IMR-90 (cell line): ENCODE results near the gene PSMD11. TPM values are rescaled to one million over a fixed set of nuclear protein-coding genes. Genes with fewer than 3 reads are reported as not detected.

Experiments used
- ATAC-seq: fragments of 200-7000 bp; cut with Tn5 transposase; 2 replicates; pipeline ENCODE4 v1.9.1; 2020; ENCODE audit warnings: low read depth, mild to moderate bottlenecking, moderate library complexity
- BruUV-seq: library from RNA; stranded (reverse); fragments of 400-500 nt; replicated peaks from 2 replicates; lab custom pipeline; 2021; lab: Mats Ljungman, UMichigan
- CTCF ChIA-PET: fragments of 300-600 bp; formaldehyde crosslinking; extraction: SDS; loops from one replicate; lab custom pipeline; 2021; ENCODE audit warnings: antibody characterized with exemption; lab: Yijun Ruan, JAX
- POLR2A ChIA-PET: fragments of 300-600 bp; sonication (Branson Sonifier 250); formaldehyde crosslinking; loops from one replicate; lab custom pipeline; 2022; ENCODE audit warnings: antibody characterized with exemption; ENCODE audit not compliant: unreplicated experiment; lab: Charles Lee
- DNase-seq: peaks from one replicate; pipeline ENCODE4 v3.0.0; 2013
- H2AFZ ChIP-seq: replicated peaks from 2 replicates; pipeline ENCODE3; 2013; ENCODE audit warnings: low read length, mild to moderate bottlenecking; ENCODE audit not compliant: poor library complexity
- H2AK5ac ChIP-seq: 2 replicates; pipeline ENCODE4 v1.6.1; 2013; ENCODE audit warnings: low read depth, low read length, inconsistent platforms
- H2AK9ac ChIP-seq: replicated peaks from 2 replicates; pipeline ENCODE3; 2013; ENCODE audit warnings: mild to moderate bottlenecking, low read depth, low read length, moderate library complexity; ENCODE audit not compliant: poor library complexity
- H2BK120ac ChIP-seq: 2 replicates; pipeline ENCODE4 v1.6.1; 2013; ENCODE audit warnings: low read depth, low read length, inconsistent platforms
- H2BK15ac ChIP-seq: 3 replicates; pipeline ENCODE4 v1.6.1; 2013; ENCODE audit warnings: low read depth, low read length, inconsistent platforms
- H2BK20ac ChIP-seq: 2 replicates; pipeline ENCODE4 v1.6.1; 2013; ENCODE audit warnings: low read depth, mild to moderate bottlenecking, inconsistent platforms, low read length, moderate library complexity
- H2BK5ac ChIP-seq: 2 replicates; pipeline ENCODE4 v1.6.1; 2013; ENCODE audit warnings: mild to moderate bottlenecking, low read depth, low read length, inconsistent platforms; ENCODE audit not compliant: poor library complexity, severe bottlenecking
- H3K14ac ChIP-seq: replicated peaks from 2 replicates; pipeline ENCODE4 v1.6.1; 2013; ENCODE audit warnings: low read depth, low read length, inconsistent platforms
- H3K18ac ChIP-seq: 2 replicates; pipeline ENCODE4 v1.6.1; 2013; ENCODE audit warnings: low read depth, low read length, control low read depth
- H3K23ac ChIP-seq: 2 replicates; pipeline ENCODE4 v1.6.1; 2013; ENCODE audit warnings: low read depth, low read length, inconsistent platforms
- H3K27ac ChIP-seq: 2 replicates; pipeline ENCODE4 v1.5.1; 2013; ENCODE audit warnings: mild to moderate bottlenecking, control low read depth, low read length; ENCODE audit not compliant: insufficient read depth
- H3K27me3 ChIP-seq: 2 replicates; pipeline ENCODE4 v1.6.1; 2013; ENCODE audit warnings: low read length; ENCODE audit not compliant: control insufficient read depth, insufficient read depth
- H3K36me3 ChIP-seq: 2 replicates; pipeline ENCODE4 v1.6.1; 2013; ENCODE audit warnings: low read length, mixed read lengths; ENCODE audit not compliant: control insufficient read depth, insufficient read depth
- H3K4ac ChIP-seq: 2 replicates; pipeline ENCODE4 v1.6.1; 2013; ENCODE audit warnings: low read depth, low read length, inconsistent platforms
- H3K4me1 ChIP-seq: 2 replicates; pipeline ENCODE4 v1.6.1; 2013; ENCODE audit warnings: low read length, mixed read lengths; ENCODE audit not compliant: control insufficient read depth, insufficient read depth
- H3K4me2 ChIP-seq: 2 replicates; pipeline ENCODE4 v1.6.1; 2013; ENCODE audit warnings: low read depth, mild to moderate bottlenecking, control low read depth, low read length, moderate library complexity
- H3K4me3 ChIP-seq: 2 replicates; pipeline ENCODE4 v1.5.1; 2013; ENCODE audit warnings: low read depth, mild to moderate bottlenecking, control low read depth, low read length, moderate library complexity; ENCODE audit not compliant: insufficient read depth
- H3K56ac ChIP-seq: 2 replicates; pipeline ENCODE4 v1.6.1; 2013; ENCODE audit warnings: low read length, inconsistent platforms; ENCODE audit not compliant: insufficient read depth; ENCODE audit errors: extremely low read depth
- H3K79me1 ChIP-seq, 2 experiments: 2 replicates each; pipeline ENCODE4 v1.6.1; 2013; ENCODE audit warnings: low read length in 2 of 2, inconsistent platforms in 1 of 2, low read depth in 1 of 2
- H3K9ac ChIP-seq: 2 replicates; pipeline ENCODE4 v1.6.1; 2013; ENCODE audit warnings: low read depth, low read length, control low read depth
- H3K9me1 ChIP-seq: 2 replicates; pipeline ENCODE4 v1.6.1; 2013; ENCODE audit warnings: low read length, inconsistent platforms; ENCODE audit not compliant: insufficient read depth
- H3K9me3 ChIP-seq: 2 replicates; pipeline ENCODE4 v1.6.1; 2013; ENCODE audit warnings: low read length; ENCODE audit not compliant: control insufficient read depth, insufficient read depth
- H4K20me1 ChIP-seq: 2 replicates; pipeline ENCODE4 v1.6.1; 2013; ENCODE audit warnings: low read length, inconsistent platforms; ENCODE audit not compliant: insufficient read depth
- H4K5ac ChIP-seq: 2 replicates; pipeline ENCODE4 v1.6.1; 2013; ENCODE audit warnings: mild to moderate bottlenecking, low read depth, low read length, control low read depth
- H4K8ac ChIP-seq, 2 experiments: 2 replicates each; pipeline ENCODE4 v1.6.1; 2013; ENCODE audit warnings: low read depth in 2 of 2, low read length in 2 of 2, control low read depth in 1 of 2, inconsistent platforms in 1 of 2
- H4K91ac ChIP-seq: 2 replicates; pipeline ENCODE4 v1.6.1; 2013; ENCODE audit warnings: low read depth, low read length, inconsistent platforms; ENCODE audit not compliant: insufficient read depth
- BHLHE40 ChIP-seq: fragments of 150-350 bp; IDR thresholded peaks from 2 replicates; pipeline ENCODE4 v1.6.1; 2016; ENCODE audit warnings: mild to moderate bottlenecking, low read depth, low read length
- CHD1 ChIP-seq: IDR thresholded peaks from 2 replicates; pipeline ENCODE4 v1.6.1; 2012; ENCODE audit warnings: low read depth, low read length, improper control_type of control experiment
- MXI1 ChIP-seq: IDR thresholded peaks from 2 replicates; pipeline ENCODE4 v1.6.1; 2012; ENCODE audit warnings: low read depth, mild to moderate bottlenecking, low read length, moderate library complexity, borderline replicate concordance
- POLR2A ChIP-seq: IDR thresholded peaks from 2 replicates; pipeline ENCODE4 v1.6.1; 2012; ENCODE audit warnings: mild to moderate bottlenecking, low read depth, low read length
- RCOR1 ChIP-seq: IDR thresholded peaks from 2 replicates; pipeline ENCODE4 v1.6.1; 2012; ENCODE audit warnings: mild to moderate bottlenecking, low read length, improper control_type of control experiment; ENCODE audit not compliant: insufficient replicate concordance
- RFX5 ChIP-seq: IDR thresholded peaks from 2 replicates; pipeline ENCODE4 v1.8.0; 2012; ENCODE audit warnings: low read depth, mild to moderate bottlenecking, low read length, moderate library complexity
- WGBS, 2 experiments: methylation state at CpG; one replicate each; pipeline versions ENCODE4 v1.1.5 to v1.1.7; 2013; ENCODE audit warnings: missing lambda C conversion rate in 2 of 2; ENCODE audit not compliant: insufficient read length in 1 of 2; ENCODE audit errors: extremely low coverage in 2 of 2; 5-methylcytosine and 5-hydroxymethylcytosine counted together
- dilution Hi-C: fragments of 300-500 bp; cut with HindIII; formaldehyde crosslinking; loops from one replicate; pipeline ENCODE4 v1.14.3; 2018; ENCODE audit warnings: low sequenced_read_pairs; ENCODE audit not compliant: unreplicated experiment
- in situ Hi-C: fragments of 300-500 bp; cut with MboI; formaldehyde crosslinking; loops from 3 replicates; pipeline ENCODE4 v1.14.3; 2019; ENCODE audit warnings: low sequenced_read_pairs, inconsistent platforms, mixed read lengths
- intact Hi-C: fragments of 100-400 bp; cut with micrococcal nuclease; formaldehyde crosslinking; loops from 2 replicates; pipeline ENCODE4 v1.10.0; 2022
- polyA plus RNA-seq, 3 experiments: library from polyadenylated mRNA; depleted of rRNA; stranded (reverse); fragments of >200 nt; gene quantifications; 2 replicates each; pipeline ENCODE4 v1.2.3, GENCODE V29; 2012; ENCODE audit warnings: low replicate concordance in 1 of 3
- total RNA-seq: library from RNA; depleted of rRNA; stranded (reverse); fragments of >200 nt; gene quantifications from 2 replicates; pipeline ENCODE4 v1.2.3, GENCODE V29; 2012
- TF ChIP-seq, protein P1 (sequence below): conservative IDR thresholded peaks from 2 replicates; pipeline ENCODE4 v1.5.1; 2012; ENCODE audit warnings: mild to moderate bottlenecking, low read depth, low read length, improper control_type of control experiment

The PSMD11 gene
- total and polyA plus RNA-seq, 2 of the 4 experiments (the other 2 are of a cell fraction): 64.7 to 85.9 TPM

DNA sequence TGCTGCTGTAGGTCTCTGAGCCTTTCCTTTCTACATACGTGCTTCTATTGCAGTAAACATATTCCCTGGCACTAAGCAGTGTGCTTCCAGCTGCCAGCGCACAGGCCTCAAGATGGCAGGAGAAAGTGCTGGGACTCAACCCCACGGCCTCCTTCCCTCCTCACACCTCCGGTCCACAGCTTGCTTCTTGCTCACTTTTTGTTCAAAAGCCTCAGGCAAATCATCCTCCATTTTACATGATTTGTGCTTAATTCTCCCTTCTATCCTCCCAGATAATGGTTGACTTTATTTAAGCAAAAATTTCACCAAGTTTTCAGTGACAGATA, 47.9 kb downstream of the PSMD11 start:
- POLR2A ChIA-PET: no interaction called here
- in situ Hi-C loops: loop anchor here (25.0 kb wide), 1 partner anchor 270 kb away; no protein-coding TSS in a partner anchor

More for the DNA sequence above, 47.9 kb downstream of the PSMD11 start:
- Histone ChIP-seq H2BK120ac (no peak overlapping the region), H4K8ac (no peak overlapping the region), H3K79me1 (peaks cover 0 to 6% of the 10 kb centered on the region in 2 experiments; a peak in 2 of 4 replicates), H3K9me3 (no peaks in the 10 kb centered on the region), H3K9ac (no peak overlapping the region), H2AFZ (peak overlapping the region; percentile 57), H2AK9ac (no peak overlapping the region), H4K20me1 (peaks cover 4% of the 10 kb centered on the region; the same call in 1 of the 2 replicates), H3K18ac (no peak overlapping the region), H2BK5ac (no peak overlapping the region), H2AK5ac (no peak overlapping the region), H3K56ac (no peak overlapping the region), H3K36me3 (peaks cover 2% of the 10 kb centered on the region; the same call in 1 of the 2 replicates), H3K4ac (no peak overlapping the region), H3K27ac (no peak overlapping the region), H2BK20ac (no peak overlapping the region), H3K23ac (no peak overlapping the region), H3K4me1 (peaks cover 10% of the 10 kb centered on the region), H3K4me2 (no peak overlapping the region), H3K4me3 (no peak overlapping the region), H4K91ac (no peak overlapping the region), H4K5ac (no peak overlapping the region), H3K9me1 (peaks cover 14% of the 10 kb centered on the region), H2BK15ac (no peak overlapping the region), H3K27me3 (no peaks in the 10 kb centered on the region), H3K14ac (no peak overlapping the region)
- TF ChIP-seq MXI1 (no peak), CHD1 (no peak), POLR2A (no peak), RCOR1 (no peak), RFX5 (no peak), BHLHE40 (no peak)
- TF ChIP-seq, protein P1, sequence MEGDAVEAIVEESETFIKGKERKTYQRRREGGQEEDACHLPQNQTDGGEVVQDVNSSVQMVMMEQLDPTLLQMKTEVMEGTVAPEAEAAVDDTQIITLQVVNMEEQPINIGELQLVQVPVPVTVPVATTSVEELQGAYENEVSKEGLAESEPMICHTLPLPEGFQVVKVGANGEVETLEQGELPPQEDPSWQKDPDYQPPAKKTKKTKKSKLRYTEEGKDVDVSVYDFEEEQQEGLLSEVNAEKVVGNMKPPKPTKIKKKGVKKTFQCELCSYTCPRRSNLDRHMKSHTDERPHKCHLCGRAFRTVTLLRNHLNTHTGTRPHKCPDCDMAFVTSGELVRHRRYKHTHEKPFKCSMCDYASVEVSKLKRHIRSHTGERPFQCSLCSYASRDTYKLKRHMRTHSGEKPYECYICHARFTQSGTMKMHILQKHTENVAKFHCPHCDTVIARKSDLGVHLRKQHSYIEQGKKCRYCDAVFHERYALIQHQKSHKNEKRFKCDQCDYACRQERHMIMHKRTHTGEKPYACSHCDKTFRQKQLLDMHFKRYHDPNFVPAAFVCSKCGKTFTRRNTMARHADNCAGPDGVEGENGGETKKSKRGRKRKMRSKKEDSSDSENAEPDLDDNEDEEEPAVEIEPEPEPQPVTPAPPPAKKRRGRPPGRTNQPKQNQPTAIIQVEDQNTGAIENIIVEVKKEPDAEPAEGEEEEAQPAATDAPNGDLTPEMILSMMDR: no peak
- ATAC-seq (no peak), DNase-seq (no peak)
- 67% methylated on average over 2 of the region's 4 CpGs; no CpG with 5 or more reads in 1 of the 2 experiments for WGBS, 2 experiments
- BruUV-seq: no TSS peak
- dilution Hi-C loops: no loop called here
- intact Hi-C loops: no loop called here
- CTCF ChIA-PET: no interaction called here
